Skin of body (tissue), 2 donors: ENCODE measurements around the gene NRCAM. TPM values are rescaled to one million over a fixed set of nuclear protein-coding genes. Genes with fewer than 3 reads are reported as not detected.

Source experiments
- DNase-seq: peaks from one replicate; lab custom pipeline; 2025; lab: John Stamatoyannopoulos, UW
- total RNA-seq: library from RNA; depleted of rRNA; stranded (reverse); fragments of >200 nt; gene quantifications from one replicate; pipeline ENCODE4 v1.2.3, GENCODE V29; 2014

NRCAM gene
- total RNA-seq, 1 donor from 2014 or later, result 7.9 TPM

DNA sequence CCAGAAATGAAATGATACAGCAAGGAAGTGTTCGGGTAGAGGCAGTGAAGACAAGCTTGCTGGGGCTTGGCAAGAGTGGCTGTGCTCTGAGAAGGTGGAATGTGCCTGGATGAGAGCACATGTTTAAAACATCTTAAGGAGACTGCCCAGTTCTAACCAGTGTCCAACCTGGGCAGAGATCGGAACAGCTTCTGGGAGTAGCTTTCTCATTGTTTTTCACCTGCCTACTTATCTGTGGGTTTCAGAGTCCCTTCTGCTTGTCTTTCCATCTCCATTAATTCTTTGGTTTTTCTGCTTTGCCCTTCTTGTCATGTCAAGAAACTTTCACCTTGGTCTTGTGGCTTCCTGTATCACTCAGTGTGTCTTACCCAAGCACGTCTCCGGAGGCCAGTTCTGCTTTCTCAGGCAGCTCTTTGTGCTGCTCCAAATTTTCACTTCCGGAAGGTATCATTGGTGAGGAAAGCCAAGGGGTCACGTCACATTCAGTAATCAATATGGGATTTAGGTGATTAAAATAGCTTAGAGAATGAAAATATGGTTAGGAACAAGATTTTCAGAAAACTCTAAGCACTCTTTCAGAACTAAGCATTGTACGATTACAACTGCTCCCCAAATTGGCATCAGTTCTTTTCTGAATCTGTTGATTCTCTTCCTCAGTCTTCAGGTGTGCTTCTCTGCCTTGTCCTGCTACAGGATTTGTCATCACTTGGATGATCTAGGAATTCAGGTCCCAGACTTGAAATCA, 320.6 kb downstream of the NRCAM start:
- no peak for DNase-seq

- no peak for DNase-seq
These were observed 321.8 kb downstream of the NRCAM start for GRCh38 chr7:108134486-108134885.

DNA sequence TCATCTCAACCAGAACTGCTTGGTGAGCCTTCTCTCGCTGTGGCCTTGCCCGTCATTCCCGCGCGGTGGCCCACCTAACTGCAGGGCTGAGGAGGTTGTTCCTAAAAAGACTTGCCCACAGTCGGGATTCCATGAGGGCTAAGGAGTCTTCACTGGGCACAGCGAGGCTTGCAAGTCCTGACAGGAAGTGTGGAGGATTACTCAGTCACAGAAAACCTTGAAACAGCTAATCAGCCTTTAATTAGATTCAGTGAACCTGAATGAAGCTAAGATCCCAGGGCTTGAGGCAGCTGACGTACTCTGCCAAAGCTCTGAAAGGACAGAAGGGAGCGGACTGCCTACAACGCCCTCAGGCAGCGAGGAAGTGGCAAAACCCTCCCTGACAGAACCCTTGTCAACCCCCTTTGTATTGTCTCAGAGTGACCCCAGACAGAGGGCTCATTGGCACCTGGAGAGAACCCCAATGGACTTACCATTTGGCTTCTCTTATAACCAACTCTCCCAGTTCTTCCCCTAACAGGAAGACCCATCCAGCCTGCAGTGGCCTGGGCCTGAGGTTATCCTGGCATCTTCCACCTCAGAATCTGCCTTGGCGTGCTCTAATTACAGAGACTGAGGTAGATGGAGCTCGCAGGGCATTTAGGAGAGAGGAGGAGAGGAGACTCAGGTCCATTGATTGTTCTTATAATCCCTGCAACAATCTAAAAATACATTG, 323.5 kb downstream of the NRCAM start:
- DNase-seq, result no peak

DNA sequence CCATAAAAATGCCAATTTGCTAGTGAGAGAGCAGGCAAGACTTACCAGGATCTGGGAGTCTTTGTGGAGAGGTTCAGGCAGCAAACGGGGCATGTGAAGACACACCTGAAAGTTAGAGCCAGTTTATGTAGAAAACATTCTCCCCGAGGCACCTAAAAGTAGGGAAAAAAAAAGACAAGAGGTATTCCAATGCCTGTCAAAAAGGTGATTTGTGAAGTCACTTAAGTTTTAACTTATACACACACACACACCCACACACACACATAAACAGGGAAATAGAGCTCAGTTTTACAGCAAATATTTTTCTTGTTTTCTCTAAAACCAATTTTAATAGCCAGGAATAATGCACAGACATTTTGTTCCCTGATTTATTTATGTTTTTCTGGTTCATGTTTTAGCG, 326.0 kb downstream of the NRCAM start, which contains the start of gene LAMB4:
LAMB4 (minus strand) TSS at position 101 of the 400 bp plus-strand sequence. CDS start 7,197 bp downstream, outside the sequence.
- DNase-seq, result no peak

DNA sequence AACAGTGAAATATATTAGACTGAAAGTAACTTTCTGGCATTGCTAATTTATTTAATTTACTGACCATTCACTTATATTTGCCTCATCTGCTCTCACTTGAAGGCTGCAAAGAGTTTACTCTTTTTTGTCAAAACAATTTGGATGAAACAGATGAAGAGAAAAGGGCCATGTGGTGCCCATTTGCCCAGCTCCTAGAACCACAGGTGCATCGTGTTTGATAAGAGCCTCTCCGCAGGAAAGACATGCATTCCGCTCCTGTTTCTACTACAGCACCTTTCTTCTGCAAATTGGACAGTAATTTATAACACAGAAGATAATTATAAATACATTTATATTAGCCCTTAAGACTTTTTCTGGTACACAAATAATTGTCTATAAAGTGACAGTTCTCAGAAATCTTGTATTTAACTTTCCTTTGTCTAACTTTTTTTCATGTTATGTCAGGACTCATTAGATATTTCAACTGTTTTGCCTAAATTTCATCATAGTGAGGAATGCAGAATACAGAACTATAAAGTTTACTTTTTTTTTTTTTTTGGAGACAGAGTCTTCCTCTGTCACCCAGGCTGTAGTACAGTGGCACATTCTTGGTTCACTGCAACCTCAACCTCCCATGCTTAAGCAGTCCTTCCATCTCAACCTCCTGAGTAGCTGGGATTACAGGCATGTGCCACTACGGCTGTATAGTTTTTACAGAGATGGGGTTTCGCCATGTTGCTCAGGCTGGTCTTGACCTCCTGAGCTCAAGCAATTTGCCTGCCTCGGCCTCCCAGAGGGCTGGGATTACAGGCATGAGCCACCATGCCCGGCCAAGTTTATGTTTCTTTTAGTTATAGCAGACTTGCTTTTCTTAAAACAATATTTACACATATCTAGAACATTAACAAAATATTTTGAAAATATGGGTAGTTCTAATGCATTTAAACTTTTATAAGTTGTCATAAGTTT, 326.9 kb downstream of the NRCAM start:
- no peak for DNase-seq

DNA sequence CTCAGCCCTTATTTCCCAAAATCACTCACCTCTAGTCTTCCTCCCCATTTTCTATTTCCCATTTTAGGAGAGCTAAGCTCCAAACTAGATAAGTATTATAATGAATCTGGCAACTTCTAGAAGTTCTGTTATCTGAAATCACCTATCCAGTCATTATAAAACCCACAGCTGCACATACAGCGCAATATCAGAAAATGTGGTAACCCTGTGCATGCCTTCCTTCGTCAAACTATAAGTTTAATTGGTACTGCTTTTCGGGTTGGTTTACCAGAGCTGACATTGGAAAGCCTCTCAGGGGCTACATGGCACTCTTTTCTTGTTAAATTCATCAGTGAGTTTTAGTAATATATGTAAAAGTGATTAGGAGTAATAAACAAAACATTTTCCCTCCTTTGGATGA, 327.7 kb downstream of the NRCAM start:
- no peak for DNase-seq

GRCh38 chr7:108127461-108127860, 328.8 kb downstream of the NRCAM start:
- DNase-seq, result no peak

- DNase-seq, result no peak
These were observed 331.4 kb downstream of the NRCAM start for GRCh38 chr7:108124820-108125219.

GRCh38 chr7:108122181-108122580, 334.1 kb downstream of the NRCAM start:
- no peak for DNase-seq

DNA sequence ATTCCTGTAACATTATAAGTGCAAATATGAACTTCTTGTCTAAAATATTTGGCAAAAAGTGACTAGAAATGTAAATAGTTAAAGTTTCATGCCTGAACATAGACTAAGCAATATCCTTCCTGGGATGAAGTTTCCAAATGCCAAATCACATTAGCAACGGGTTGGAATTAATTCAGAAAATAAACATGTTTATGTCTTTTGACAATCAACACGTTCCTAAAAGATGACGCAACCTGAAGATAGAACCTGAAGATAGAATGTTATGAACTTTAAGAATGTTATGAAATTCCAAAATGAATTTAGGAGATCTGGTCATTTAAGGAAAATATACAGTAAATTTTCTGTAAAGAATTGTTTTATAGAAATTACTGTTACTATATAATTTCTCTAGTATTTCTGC, 335.3 kb downstream of the NRCAM start:
- no peak for DNase-seq

DNA sequence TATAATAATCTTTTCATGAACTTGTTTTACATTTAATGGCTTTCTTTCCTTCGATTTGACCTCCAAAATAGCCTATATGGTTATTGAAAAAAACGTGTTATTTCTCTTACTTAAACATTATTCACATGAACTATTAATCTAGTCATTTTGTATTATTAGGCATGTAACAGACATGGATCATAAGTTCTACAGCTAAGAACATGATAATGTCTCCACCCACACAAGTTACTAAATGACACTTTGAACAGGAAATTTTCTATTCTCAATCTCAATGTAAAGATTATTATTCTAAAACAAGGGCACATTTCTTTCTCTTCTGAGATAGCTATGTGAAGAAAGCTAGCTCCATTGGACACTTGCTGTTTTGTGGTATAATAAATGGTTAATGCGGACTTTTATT, 336.0 kb downstream of the NRCAM start:
- no peak for DNase-seq

DNA sequence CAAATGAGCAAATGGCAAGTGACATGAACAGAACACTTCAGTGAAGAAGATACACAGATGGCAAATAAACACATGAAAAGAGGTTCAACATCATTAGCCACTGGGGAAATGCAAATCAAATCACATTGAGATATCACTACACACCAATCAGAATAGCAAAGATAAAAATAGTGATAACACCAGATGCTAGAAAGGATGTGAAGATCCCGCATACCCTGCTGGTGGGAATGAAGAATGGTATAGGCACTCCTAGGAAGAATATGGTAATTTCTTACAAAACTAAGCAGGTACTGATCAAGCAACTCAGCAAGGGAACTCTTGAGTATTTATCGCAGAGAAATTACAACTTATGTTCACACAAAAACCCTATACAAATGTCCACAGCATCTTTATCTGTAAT, 337.3 kb downstream of the NRCAM start:
- no peak for DNase-seq

GRCh38 chr7:108114117-108114841, 342.0 kb downstream of the NRCAM start:
- DNase-seq, result no peak

GRCh38 chr7:108112683-108113082, 343.6 kb downstream of the NRCAM start:
- DNase-seq, result no peak

GRCh38 chr7:108109221-108109908, 346.9 kb downstream of the NRCAM start:
- DNase-seq, result no peak

GRCh38 chr7:108108131-108108530, 348.1 kb downstream of the NRCAM start:
- DNase-seq, result no peak

DNA sequence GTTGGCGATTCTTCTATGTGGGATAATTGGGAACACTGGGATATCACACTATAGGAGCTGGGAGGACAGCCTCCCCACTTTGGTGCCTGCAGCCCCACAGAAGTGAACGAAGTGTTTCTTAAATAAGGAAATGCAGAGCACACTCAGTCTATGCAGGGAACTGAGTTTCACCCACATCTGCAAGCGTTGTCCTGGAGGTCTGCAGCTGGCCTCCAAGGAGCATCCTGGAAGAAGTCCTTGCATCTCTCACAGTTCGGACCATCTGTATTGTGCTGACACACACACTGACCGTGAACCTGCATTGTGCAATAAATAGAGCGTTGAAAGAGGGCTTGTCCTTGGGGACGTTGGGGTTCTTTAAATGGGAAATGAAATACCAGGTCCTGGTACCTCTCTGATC, 351.9 kb downstream of the NRCAM start:
- DNase-seq, result no peak

- DNase-seq, result no peak
These were observed 352.5 kb downstream of the NRCAM start for GRCh38 chr7:108103558-108104298.

GRCh38 chr7:108102671-108103312, 353.4 kb downstream of the NRCAM start:
- no peak for DNase-seq
